ENCODE data around the gene CDK11B.

Gene CDK11B

GRCh38 chr1:1627829-1628753 is 30.7 kb downstream of the CDK11B start:
- no peak for DNase-seq (ENCODE audit: low read depth, low spot score)

GRCh38 chr1:1627261-1627828 is 31.5 kb downstream of the CDK11B start:
- DNase-seq (ENCODE audit: low read depth, low spot score): no peak

GRCh38 chr1:1626207-1627141 is 32.3 kb downstream of the CDK11B start:
- no peak for DNase-seq (ENCODE audit: low read depth, low spot score)

GRCh38 chr1:1625824-1626206 is 33.0 kb downstream of the CDK11B start:
- DNase-seq (ENCODE audit: low read depth, low spot score): no peak

GRCh38 chr1:1625404-1625775 is 33.4 kb downstream of the CDK11B start:
- no peak for DNase-seq (ENCODE audit: low read depth, low spot score)

- no peak for DNase-seq (ENCODE audit: low read depth, low spot score)
Observed at GRCh38 chr1:1624443-1625403, 34.1 kb downstream of the CDK11B start.

GRCh38 chr1:1623631-1624442 is 35.0 kb downstream of the CDK11B start:
- DNase-seq (ENCODE audit: low read depth, low spot score): no peak

- DNase-seq (ENCODE audit: low read depth, low spot score): no peak
Observed at GRCh38 chr1:1623181-1623630, 35.6 kb downstream of the CDK11B start.

GRCh38 chr1:1622788-1623094 is 36.1 kb downstream of the CDK11B start:
- DNase-seq (ENCODE audit: low read depth, low spot score): no peak

- no peak for DNase-seq (ENCODE audit: low read depth, low spot score)
Observed at GRCh38 chr1:1622010-1622787, 36.6 kb downstream of the CDK11B start.

- DNase-seq (ENCODE audit: low read depth, low spot score): no peak
Observed at GRCh38 chr1:1621173-1622009, 37.4 kb downstream of the CDK11B start.

GRCh38 chr1:1620433-1621139 is 38.2 kb downstream of the CDK11B start:
- no peak for DNase-seq (ENCODE audit: low read depth, low spot score)

- DNase-seq (ENCODE audit: low read depth, low spot score): no peak
Observed at GRCh38 chr1:1619917-1620361, 38.9 kb downstream of the CDK11B start.

GRCh38 chr1:1618396-1619068 is 40.3 kb downstream of the CDK11B start:
- DNase-seq (ENCODE audit: low read depth, low spot score): no peak

GRCh38 chr1:1617925-1618324 is 40.9 kb downstream of the CDK11B start:
- DNase-seq (ENCODE audit: low read depth, low spot score): no peak

GRCh38 chr1:1617516-1617915 is 41.3 kb downstream of the CDK11B start:
- no peak for DNase-seq (ENCODE audit: low read depth, low spot score)

GRCh38 chr1:1616838-1617237 is 42.0 kb downstream of the CDK11B start:
- DNase-seq (ENCODE audit: low read depth, low spot score): no peak
